ENCODE measurements around the gene EPB41L2.

Gene EPB41L2

GRCh38 chr6:130865793-130866192, 197.3 kb downstream of the EPB41L2 start:
- no peak for DNase-seq (ENCODE audit: low read depth in 3 of 3)

GRCh38 chr6:130864344-130864743, 198.7 kb downstream of the EPB41L2 start:
- DNase-seq (ENCODE audit: low read depth in 3 of 3), result no peak

DNA sequence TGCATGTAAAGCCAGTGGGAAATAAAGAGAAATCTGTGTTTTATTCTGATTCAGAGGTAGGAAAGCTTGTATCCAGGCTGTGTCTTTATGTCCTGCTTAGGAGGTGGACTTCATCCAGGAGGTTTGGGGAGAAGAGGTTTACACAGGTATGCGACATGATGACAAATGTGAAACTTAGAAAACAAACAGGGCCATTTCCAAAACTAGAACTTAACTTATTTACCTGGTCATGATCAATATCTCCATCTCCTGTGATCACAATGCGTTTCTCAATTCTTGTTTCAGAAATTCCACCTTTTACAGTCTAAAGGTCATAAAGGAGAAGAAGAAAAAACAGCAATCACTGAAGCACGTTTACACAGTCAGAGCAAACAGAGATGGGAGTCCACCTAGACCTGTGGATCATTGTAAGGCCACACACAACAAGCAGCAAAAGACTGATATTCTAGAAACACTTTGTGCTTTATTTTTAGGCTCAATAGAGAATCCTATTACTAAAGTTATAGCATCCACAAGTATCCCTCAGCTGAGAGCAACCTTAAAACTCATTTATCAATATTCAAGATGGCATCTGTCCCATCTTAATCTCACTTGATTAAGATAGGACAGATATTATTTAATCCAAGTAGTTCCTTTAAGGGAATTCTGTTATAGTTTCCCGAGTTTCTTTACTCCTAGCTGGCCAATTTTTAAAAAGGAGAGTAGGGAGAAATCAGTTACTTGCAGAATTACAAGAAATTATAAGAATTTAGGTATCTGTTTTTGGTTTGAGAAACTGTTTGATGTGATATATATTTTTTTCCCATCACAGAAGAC, 199.4 kb downstream of the EPB41L2 start:
- no peak for DNase-seq (ENCODE audit: low read depth in 3 of 3)

DNA sequence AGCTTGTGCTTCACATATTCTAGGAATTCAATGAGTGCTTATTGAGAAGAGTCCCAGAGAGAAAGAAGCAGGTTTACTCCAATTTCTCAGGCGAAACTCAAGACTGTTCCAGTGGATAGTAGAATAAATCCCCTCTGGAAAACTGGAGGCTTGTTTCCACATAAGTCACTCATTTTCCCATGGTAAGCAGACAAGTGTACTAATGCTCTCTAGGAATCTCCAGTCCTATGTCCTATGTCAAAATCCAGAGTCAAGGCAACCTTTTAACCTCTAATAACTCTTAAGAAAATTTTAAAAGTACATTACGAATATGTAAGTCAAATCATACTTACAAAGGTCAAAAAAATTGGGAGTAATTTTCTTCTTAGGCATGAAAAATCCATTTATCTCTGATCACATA, 200.7 kb downstream of the EPB41L2 start:
- DNase-seq (ENCODE audit: low read depth in 3 of 3), result no peak

- DNase-seq (ENCODE audit: low read depth in 3 of 3), result no peak
These were observed 203.7 kb downstream of the EPB41L2 start for GRCh38 chr6:130859161-130859867.

DNA sequence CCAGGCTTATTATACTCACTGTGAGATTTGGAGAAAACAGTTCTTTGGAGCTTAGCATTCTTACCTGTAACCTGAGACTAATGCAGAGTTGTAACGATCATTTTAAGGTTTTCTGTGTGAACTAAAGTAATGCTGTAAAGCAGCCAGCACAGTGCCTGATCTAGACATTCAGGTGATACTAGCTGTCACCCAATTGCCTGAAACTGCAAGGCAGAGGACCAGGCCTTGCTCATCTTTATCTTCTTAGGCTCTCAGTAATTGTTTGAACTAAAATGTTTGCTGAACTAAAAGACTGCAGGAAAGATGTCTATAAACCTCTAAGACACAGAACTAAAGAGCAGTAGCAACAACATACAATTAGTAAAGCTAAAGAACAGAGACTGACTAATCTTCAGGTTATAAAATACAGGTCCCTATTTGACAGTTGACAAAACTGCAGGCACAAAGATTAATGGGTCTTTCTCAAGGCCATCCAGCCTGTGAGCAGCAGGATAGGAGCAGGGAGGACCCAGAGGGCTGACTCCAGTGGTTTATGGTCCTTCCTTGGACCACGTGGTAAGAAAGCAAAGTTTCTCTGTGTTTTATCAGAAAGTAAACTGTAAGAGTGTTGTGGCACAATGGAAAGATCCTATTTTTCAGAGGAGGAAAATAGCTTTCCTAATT, 204.4 kb downstream of the EPB41L2 start:
- DNase-seq (ENCODE audit: low read depth in 3 of 3), result no peak

- DNase-seq (ENCODE audit: low read depth in 3 of 3), result no peak
These were observed 205.0 kb downstream of the EPB41L2 start for GRCh38 chr6:130858054-130858453.

- no peak for DNase-seq (ENCODE audit: low read depth in 3 of 3)
These were observed 209.4 kb downstream of the EPB41L2 start for GRCh38 chr6:130853555-130854183.

- DNase-seq (ENCODE audit: low read depth in 3 of 3), result no peak
These were observed 210.0 kb downstream of the EPB41L2 start for GRCh38 chr6:130852844-130853554.

DNA sequence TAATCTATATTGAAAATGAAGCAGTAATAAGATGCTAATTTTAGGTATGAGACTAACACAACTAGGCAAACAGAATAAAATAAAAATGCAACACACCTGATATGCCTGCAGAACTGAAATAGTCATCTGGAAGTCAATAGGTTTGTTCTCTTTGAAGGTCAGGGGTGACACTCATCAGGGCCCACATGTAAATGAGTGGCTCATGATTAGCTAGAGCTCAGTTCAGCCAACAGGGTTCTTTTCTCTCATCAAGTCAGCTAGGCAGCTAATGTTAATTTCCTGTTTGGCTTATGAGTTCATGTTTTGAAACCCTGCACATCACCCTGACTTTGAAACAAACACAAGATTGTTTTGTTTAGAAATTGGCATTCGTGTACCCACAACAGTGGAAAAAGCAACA, 212.0 kb downstream of the EPB41L2 start:
- DNase-seq (ENCODE audit: low read depth in 3 of 3), result no peak

- no peak for DNase-seq (ENCODE audit: low read depth in 3 of 3)
These were observed 213.5 kb downstream of the EPB41L2 start for GRCh38 chr6:130849594-130849993.

GRCh38 chr6:130848945-130849344, 214.1 kb downstream of the EPB41L2 start:
- peak; percentile 1 to 8 (median 6) for DNase-seq (ENCODE audit: low read depth in 3 of 3)

- DNase-seq (ENCODE audit: low read depth in 3 of 3), result no peak
These were observed 215.8 kb downstream of the EPB41L2 start for GRCh38 chr6:130847001-130847910.

DNA sequence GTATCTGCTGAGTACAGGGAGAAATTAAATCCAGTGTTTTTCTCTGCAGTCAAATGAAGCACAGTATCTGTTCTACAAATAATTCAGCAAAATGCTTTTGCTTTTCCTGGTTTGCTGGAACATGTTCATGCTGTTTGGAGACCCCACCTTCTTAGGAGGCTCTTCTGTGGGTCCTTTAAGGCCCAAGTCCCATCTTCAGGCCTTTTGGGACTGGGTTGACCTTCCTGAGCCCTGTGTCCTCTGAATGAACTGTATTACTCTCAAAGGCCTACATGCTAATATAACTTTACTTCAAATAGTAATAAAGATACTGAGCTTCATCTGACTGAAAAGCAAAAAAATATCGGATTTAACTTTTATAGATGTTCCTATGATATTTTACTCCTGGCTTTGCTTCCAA, 216.5 kb downstream of the EPB41L2 start:
- DNase-seq (ENCODE audit: low read depth in 3 of 3), result no peak

- no peak for DNase-seq (ENCODE audit: low read depth in 3 of 3)
These were observed 219.3 kb downstream of the EPB41L2 start for GRCh38 chr6:130843575-130844320.

DNA sequence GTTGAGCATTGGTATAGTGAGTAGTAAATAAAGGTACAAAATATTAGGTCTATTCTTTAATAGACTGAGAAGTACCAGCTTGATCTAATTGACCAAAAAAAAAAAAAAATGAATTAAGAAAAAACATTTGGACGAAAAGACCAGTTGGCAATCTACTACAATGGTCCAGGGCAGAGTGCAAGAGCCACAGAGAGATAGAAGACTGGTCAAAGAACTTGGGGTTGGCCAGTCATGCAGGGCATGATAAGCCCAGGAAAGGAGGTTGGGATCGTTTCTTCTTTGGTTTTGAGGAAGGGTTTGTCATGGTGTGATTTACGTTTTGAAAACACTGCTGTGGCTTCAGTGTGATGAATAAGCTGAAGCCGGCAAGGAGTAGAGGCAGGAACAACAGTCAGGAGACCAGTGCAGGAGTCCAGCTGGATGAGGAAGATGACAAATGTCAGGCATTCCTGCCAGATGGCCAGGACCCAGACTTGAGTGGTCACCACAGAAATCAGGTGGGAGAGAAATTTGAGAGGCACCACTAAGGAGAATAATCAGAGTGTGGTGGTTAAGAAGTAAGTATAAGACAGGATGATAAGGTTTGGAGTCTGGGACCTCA, 221.8 kb downstream of the EPB41L2 start:
- DNase-seq (ENCODE audit: low read depth in 3 of 3), result no peak

- no peak for DNase-seq (ENCODE audit: low read depth in 3 of 3)
These were observed 223.0 kb downstream of the EPB41L2 start for GRCh38 chr6:130840050-130840449.

DNA sequence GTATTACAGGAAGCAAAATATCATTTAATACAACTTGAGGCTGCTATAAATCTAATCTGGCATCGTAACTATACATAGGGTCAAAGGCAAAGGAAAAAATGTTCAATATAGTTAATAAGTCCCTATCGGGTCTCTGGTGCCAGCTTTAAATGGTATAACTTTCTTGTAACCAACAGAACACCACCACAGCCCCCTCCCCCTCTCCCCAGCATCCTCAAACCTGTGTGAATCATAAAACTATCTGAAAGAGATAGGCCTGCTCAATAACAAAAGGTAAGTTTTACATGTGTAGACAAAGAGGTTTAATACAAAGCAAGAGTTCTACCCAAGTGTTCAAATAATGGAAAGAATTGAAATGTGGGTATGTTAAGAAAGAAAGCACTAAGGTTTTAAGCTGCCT, 223.7 kb downstream of the EPB41L2 start:
- no peak for DNase-seq (ENCODE audit: low read depth in 3 of 3)

- DNase-seq (ENCODE audit: low read depth in 3 of 3), result no peak
These were observed 224.1 kb downstream of the EPB41L2 start for GRCh38 chr6:130838951-130839350.
